ENCODE data around the gene ZBTB2. TPM values are rescaled to one million over a fixed set of nuclear protein-coding genes. Genes with fewer than 3 reads are reported as not detected.

ZBTB2 gene
- total RNA-seq (2021; ENCODE audit: unreplicated experiment) (16.2 TPM), Bru-seq, nascent RNA (percentile 83 among the genes with signal in this experiment), BruChase-seq, experiment 1, labeled RNA remaining after a 2-hour chase (percentile 78 among the genes with signal in this experiment), BruChase-seq, experiment 2, labeled RNA remaining after a 6-hour chase (percentile 74 among the genes with signal in this experiment)
- polyA plus RNA-seq (2012; ENCODE audit: insufficient read length), result 10.3 TPM
- long read RNA-seq, transcript ZBTB2-201 (3 exons, 3,090 nt), result major isoform, 14 of 40 reads
- long read RNA-seq, partial matches to known transcripts, result 20 of 40 reads
- long read RNA-seq, other reads (novel, unspliced or antisense), result 6 of 40 reads

- ChIA-PET POLR2A (interaction anchor here (0.5 kb wide), 1 partner anchor 34 kb away, joined by 7 read pairs; no protein-coding TSS in a partner anchor), CTCF (no interaction called here)
- intact Hi-C loops (cut with micrococcal nuclease; ENCODE audit: unreplicated experiment) (no loop called here), in situ Hi-C loops (cut with HindIII; ENCODE audit: low pct_unique_long_range_greater_than_20kb, low sequenced_read_pairs) (no loop called here)
- peak; percentile 18 for ATAC-seq
- TF ChIP-seq TCF7L2 (IDR thresholded peaks at IDR 0.05; ENCODE audit: low read depth, low read length) (no peak), CTCF (IDR thresholded peaks at IDR 0.05) (no peak), POLR2AphosphoS5 (IDR thresholded peaks at IDR 0.05; ENCODE audit: low read depth, low read length) (0 out of 2 replicates have a peak, but pooled peaks have one; percentile 20), SIN3A (IDR thresholded peaks at IDR 0.05; ENCODE audit: borderline replicate concordance, insufficient read depth, low read depth, low read length) (no peak), REST (IDR thresholded peaks at IDR 0.05; ENCODE audit: insufficient read depth in 1 of 2, low read depth in 2 of 2, low read length in 1 of 2) (no peak)
- no TSS peak for BruUV-seq (replicated peaks)
- no peak for DNase-seq (ENCODE audit: low read depth, low spot score)
- H3K36me3 ChIP-seq (ENCODE audit: control insufficient read depth, insufficient read depth, low read length), result peaks cover 5% of the 10 kb centered on the region
- no peaks in the 10 kb centered on the region for H3K27me3 ChIP-seq (ENCODE audit: control insufficient read depth, insufficient read depth, low read length)
- no peaks in the 10 kb centered on the region for H3K9me3 ChIP-seq (ENCODE audit: control insufficient read depth, insufficient read depth, low read depth, low read length)
- H3K4me1 ChIP-seq (ENCODE audit: control insufficient read depth, insufficient read depth, low read length), result peaks cover 42% of the 10 kb centered on the region
- H3K4me3 ChIP-seq (ENCODE audit: low read depth in 2 of 2, low read length in 2 of 2), result peak within 1 kb of the TSS; percentile 81 to 90
- H3K27ac ChIP-seq (ENCODE audit: low read length), result peak within 1 kb of the TSS; percentile 91
Observed at GRCh38 chr6:151391471-151392413, at the start of gene ZBTB2. Gene ZBTB2, minus strand, starts transcription at chr6:151391559. Its CDS starts 17,922 bp downstream, at chr6:151373637.

GRCh38 chr6:151440930-151441329, 49.6 kb upstream of the ZBTB2 start:
- Histone ChIP-seq H3K36me3 (ENCODE audit: control insufficient read depth, insufficient read depth, low read length) (peaks cover 7% of the 10 kb centered on the region), H3K9me3 (ENCODE audit: control insufficient read depth, insufficient read depth, low read depth, low read length) (no peaks in the 10 kb centered on the region), H3K4me3 (ENCODE audit: low read depth in 2 of 2, low read length in 2 of 2) (no peak overlapping the region), H3K4me1 (ENCODE audit: control insufficient read depth, insufficient read depth, low read length) (peaks cover 5% of the 10 kb centered on the region), H3K27ac (ENCODE audit: low read length) (no peak overlapping the region), H3K27me3 (ENCODE audit: control insufficient read depth, insufficient read depth, low read length) (no peaks in the 10 kb centered on the region)
- DNase-seq (ENCODE audit: low read depth, low spot score) (no peak), ATAC-seq (no peak)
- intact Hi-C loops (cut with micrococcal nuclease; ENCODE audit: unreplicated experiment), result no loop called here
- ChIA-PET CTCF (no interaction called here), POLR2A (no interaction called here)
- TF ChIP-seq POLR2AphosphoS5 (IDR thresholded peaks at IDR 0.05; ENCODE audit: low read depth, low read length), result no peak
- no TSS peak for BruUV-seq (replicated peaks)
- in situ Hi-C loops (cut with HindIII; ENCODE audit: low pct_unique_long_range_greater_than_20kb, low sequenced_read_pairs), result no loop called here
